Stimulated activated naive CD8-positive, alpha-beta T cell treated with anti-CD3 and anti-CD28 coated beads, Interleukin-15, Interleukin-2, amounts not matched to agents 100 U/mL and 50 U/mL, for 24 hours (primary cell): ENCODE measurements around the gene GPR155.
"Not testable (repeated sequence)": the region's sequence is repeated elsewhere in the genome, so short reads cannot be mapped to it uniquely, and the experiment has no call there.

ENCODE experiments used
- ATAC-seq: fragments of 150-1000 bp; cut with Tn5 transposase; one replicate; pipeline ENCODE4 v1.10.0; 2021
- DNase-seq: peaks from one replicate; pipeline ENCODE4 v3.0.0; 2021

Gene GPR155

DNA sequence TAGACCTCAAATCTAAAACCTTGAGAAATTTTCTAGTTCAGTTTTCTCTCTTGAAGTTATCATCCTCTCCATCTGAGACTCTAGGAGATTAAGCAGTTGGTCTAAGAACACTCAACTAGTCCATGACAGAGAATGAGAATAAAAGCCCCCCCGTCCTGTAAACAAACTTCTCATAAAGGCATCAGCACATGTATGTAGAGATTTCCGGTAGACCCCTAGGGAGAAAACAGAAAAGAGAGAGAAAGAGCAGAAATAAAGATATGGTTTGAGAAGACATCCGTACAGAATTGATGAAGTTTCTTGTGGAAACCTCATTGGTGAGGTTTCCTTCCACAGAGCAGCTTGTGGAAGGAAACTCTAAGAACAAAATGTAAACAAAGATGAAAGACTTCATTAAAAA is 3.2 kb upstream of the GPR155 start:
- no peak for DNase-seq
- ATAC-seq, result no peak

DNA sequence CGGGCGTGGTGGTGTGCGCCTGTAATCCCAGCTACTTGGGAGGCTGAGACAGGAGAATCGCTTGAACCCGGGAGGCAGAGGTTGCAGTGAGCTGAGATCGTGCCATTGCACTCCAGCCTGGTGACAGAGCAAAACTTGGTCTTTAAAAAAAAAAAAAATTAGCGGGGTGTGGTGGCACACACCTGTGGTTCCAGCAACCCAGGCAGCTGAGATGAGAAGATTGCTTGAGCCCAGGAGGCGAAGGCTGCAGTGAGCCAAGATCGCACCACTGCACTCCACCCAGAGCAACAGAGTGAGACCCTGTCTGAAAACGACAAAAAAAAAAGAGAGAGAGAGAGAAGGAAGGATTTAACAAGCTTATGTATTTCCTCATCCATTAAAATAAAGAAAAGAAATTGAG is 2.7 kb upstream of the GPR155 start:
- not testable (repeated sequence) for ATAC-seq, DNase-seq

DNA sequence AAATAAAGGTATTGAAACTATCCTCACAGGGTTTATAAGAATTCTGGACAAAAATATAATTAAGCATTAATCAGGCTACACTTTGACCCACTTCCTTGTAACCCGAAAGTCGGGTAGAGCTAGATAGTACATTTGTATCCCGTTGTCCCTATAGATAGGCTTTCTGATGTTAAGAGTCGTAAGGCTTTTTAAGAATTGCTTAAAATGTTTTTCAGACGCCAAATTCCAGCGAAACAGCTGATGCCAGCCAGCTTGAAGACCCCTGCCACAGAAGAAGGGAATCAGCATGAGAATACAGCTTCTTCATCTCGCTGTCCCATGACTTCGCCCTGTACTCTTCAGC is 962 bp upstream of the GPR155 start:
- no peak for DNase-seq
- ATAC-seq, result no peak

DNA sequence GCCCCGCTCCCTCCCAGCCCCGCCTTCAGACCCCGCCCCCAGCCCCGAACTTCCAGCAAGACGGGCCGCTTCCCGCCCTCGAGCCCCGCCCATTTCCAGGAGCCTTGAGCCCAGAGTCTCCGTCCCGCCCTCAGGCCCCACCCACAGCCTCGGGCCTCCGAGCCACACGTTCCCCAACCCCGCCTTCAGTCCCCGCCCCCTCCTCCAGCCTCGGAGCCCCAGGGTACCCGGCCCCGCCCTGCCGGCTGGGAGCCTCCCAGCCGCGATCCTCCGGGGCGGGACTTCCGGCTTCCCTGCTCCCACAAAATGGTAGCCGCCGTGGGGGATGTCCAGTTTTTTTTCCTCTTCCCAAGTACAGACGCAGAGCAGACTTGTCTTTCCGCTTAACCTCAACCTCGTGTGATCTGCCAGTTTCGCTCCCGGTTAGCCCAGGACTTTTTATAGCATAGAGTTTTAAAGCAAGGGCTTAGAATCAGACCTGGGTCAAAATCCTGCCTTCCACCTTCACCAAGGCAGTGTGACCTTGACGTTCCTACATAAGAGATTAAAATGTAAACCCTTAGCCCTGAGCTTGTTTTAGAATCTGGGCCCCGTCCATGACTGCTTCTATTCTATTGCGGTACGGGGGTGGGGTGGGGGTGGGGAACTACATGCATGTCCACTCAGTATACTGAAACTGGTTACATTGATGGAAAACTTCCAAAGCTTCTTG is 435 bp upstream of the GPR155 start:
- ATAC-seq (peak; percentile 96), DNase-seq (peak; percentile 100)

DNA sequence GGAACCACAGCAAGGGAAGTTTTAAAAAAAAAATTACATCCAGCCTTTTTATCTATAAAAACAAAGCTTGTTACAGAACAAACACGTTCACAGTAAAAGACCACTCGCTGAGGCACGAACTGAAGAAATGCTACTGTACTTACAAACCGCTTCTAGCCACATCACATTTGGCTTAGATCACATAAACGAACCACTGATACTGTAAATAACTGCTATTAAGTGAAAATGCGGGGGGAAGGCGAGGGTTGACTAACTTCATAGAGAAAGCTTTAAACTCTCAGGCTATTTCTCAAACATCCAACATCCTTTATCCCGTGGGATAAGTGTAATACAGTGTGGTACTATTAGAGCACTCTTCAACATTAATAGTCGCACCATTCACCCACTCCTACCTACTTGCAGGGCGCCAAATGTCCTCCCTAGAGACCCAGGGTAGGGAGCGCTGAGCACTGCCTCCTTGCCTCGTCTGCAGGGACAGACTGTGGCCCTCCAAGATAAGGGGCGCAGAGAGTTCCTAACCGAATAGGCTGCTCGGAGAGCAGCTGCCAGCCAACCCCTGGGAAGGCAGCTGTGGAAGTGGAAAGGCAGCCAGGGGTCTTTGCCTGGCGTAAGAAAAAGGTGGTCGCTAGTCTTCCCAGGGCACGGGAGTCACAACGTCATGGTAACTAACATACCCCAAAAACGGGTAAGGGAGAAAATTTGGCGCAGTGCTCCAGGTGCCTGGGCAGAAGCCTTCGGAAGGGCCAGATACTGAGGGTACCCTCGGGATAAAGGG is 854 bp downstream of the GPR155 start:
- ATAC-seq (peak; percentile 25), DNase-seq (peak; percentile 43)

DNA sequence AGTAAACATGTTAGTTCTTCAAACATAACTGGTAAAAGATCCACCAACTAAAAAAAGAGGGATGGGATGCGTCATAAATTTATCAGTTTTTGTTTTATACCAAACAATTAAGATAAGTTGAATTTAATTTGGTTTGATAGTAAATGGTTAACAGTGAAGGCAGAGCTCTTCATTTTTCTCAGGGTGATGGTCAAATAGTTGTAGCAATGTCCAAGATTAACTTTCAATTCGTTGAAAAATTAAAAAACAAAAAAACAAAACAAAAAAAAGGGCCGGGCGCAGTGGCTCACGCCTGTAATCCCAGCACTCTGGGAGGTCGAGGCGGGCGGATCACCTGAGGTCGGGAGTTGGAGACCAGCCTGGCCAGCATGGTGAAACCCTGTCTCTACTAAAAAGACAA is 1.8 kb downstream of the GPR155 start:
- not testable (repeated sequence) for ATAC-seq

DNA sequence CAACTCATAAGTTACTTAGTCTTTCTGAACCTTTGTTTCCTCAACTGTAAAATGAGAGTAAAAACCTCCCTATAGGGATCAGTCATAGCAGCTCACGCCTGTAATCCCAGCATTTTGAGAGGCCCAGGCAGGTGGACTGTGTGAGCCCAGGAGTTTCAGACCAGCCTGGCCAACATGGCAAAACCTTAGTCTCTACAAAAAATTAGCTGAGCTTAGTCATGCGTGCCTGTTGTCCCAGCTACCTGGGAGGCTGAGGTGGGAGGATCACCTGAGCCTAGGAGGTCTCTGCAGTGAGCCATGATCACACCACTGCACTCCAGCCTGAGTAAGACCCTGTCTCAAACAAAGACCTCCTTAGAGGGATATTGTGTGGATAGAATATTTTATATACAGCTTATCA is 2.3 kb downstream of the GPR155 start:
- no peak for ATAC-seq
- no peak for DNase-seq

More for the DNA sequence above, 1.8 kb downstream of the GPR155 start:
- not testable (repeated sequence) for DNase-seq

DNA sequence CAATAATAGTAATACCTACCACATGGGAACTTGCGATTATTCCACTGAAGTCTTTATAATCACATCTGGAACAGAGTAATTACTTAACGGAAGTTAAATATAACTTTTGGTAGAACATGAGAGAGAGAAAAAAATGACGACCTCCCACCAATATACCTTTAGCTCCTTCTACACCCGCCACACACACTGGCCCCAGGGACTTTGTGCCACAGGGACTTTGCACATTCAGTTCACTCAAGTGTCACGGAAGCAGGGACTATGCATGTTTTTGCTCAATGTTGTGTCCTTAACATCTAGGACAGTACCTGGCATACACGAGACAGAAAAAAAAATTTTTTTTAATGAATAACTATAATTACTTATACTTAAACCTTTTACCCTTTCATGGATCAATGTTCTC is 4.0 kb downstream of the GPR155 start:
- ATAC-seq, result no peak
- DNase-seq, result no peak

DNA sequence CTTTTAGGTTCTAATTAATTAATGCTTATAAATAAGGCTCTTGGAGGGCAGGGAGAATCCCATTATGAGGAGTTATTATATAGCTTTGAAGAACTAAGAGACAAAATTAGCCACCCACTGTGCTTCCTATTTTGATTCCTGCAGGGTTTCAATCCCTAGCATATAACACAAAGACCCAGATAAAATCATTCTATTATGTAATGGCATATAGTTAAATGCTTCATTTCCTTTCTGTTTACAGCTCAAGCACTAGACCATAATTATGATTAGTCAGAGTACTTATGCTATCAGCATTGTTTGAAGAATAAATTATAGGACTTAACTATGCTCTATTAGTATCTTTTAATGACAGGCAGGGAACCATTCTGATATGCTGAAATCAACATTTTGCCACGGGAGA is 9.1 kb downstream of the GPR155 start:
- no peak for ATAC-seq

DNA sequence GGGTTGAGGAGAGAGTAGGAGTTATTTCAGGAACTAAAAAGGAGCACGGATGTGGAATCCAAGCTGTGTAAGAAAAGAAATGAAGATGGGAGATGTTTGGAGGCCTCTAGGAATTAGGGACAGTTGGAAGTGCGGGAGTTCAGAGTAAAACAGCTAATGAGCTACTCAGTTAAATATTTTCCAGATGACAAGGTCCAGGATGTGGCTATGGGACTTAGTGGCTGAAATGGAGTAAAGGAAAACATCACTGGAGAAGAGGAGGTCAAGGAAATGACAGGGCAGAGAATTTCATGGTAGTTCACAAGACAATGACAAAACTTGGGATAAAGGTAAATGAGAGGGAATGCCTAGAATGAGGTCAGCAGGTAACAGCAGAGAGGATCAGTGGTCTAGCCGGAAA is 13.0 kb downstream of the GPR155 start:
- no peak for ATAC-seq
- no peak for DNase-seq

More for the DNA sequence above, 9.1 kb downstream of the GPR155 start:
- DNase-seq, result no peak

DNA sequence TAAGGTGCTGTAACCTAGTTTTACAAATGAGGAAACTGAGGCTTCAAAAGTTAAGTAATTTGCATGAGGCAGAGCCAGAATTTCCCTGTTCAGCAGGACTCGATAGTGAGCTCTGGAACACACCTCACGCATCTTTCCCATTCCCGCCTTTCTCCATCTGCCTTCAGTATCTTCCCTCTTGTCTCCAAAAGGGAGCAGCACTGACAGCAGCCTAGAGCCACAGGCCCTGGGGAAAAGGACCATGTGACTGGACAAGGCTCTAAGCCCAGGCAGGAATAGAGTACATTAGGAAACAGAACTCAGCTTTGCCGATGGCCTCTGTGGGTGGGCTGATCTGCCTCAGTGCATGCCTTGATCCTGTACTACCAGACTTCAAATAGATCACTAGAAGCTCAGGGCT is 21.5 kb downstream of the GPR155 start:
- ATAC-seq, result no peak
- no peak for DNase-seq

DNA sequence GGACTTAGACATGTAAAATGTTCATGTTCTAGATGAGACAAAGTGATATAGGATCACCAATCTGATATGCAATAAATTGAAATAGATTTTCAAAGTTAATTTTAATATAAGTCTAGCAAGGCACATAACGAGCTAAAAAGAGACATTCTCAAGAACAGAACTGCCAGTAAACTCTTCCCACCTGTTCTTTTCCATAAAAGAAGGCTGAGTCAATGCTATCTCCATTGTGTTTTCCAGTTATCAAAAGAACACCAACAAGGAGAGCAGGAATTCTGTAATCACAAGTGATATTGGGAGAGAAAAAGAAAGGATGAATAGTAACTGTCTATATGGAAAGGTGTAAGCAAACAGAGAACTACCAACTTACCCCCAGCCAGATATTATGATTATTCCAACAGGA is 25.6 kb downstream of the GPR155 start:
- ATAC-seq, result no peak
- DNase-seq, result no peak

DNA sequence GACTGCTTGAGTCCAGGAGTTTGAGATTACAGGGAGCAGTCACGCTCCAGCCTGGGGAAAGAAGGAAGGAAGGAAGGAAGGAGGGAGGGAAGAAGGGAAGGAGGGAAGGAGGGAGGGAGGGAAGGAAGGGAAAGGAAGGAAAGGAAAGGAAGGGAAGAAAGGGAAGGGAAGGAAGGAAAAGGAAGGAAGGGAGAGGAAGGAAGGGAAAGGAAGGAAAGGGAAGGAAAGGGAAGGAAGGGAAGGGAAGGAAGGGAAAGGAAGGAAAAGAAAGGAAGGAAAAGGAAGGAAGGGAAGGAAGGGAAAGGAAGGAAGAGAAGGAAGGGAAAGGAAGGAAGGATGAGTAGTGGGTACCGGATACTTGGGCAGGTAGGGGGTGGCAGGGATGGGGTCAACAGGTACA is 32.3 kb downstream of the GPR155 start:
- DNase-seq, result no peak
- no peak for ATAC-seq

DNA sequence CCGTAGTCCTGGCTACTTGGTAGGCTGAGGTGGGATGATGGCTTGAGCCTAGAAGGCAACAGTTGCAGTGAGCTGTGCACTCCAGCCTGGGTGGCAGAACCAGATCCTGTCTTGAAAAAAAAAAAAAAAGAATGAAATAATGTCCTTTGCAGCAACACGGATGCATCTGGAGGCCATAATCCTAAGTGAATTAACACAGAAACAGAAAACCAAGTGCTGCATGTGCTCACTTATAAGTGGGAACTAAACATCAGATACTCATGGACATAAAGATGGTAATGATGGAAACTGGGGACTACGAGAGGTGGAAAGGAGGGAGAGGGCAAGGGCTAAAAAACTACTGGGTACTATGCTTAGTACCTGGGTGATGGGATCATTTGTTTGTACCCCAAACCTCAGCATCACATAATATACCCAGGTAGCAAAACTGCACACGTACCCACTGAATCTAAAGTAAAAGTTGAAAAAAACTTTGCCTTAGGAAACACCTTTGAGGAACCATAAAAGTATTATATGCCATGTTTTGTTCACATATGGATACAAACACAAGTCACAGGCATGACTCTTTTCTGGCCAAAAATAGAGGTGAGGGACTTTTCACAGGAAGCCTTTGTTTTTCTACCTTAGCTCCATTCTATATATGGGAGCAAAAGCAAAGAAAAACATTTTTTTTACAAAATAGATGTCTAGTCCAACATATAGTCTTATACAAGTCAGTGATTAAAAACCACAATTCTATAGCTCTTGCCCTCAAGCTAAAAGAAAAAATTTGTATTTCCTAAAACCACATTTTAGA is 36.6 kb downstream of the GPR155 start:
- ATAC-seq, result no peak
- DNase-seq, result no peak

DNA sequence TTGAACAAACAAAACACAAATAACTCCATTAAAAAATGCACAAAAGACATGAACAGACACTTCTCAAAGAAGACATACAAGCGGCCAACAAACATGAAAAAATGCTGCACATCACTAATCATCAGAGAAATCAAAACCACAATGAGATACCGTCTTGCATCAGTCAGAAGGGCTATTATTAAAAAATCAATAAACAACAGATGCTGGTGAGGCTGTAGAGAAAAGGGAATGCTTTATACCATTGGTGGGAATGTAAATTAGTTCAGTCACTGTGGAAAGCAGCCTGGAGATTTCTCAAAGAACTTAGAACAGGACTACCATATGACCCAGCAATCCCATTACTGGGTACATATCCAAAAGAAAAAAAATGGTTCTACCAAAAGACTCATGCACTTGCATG is 37.8 kb downstream of the GPR155 start:
- ATAC-seq (no peak), DNase-seq (no peak)

DNA sequence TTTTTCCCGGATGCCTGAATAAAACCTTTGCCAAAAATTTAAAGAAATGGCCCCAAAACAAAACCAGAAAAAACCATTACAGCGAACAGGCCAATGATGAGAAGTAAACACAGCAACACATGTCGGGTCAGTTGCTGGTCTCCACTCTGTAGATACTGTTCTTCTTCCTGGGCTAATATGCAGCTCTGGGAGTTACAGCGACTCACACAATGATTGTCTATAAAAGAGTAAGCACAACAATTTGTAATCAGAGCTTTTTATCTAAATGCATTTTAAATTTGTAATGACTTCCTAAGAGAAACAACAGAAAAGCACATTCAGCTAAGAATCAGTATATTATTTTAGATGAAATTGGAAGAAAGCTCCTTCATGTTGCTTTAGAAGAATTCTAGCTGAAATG is 40.3 kb downstream of the GPR155 start:
- no peak for DNase-seq
- no peak for ATAC-seq

DNA sequence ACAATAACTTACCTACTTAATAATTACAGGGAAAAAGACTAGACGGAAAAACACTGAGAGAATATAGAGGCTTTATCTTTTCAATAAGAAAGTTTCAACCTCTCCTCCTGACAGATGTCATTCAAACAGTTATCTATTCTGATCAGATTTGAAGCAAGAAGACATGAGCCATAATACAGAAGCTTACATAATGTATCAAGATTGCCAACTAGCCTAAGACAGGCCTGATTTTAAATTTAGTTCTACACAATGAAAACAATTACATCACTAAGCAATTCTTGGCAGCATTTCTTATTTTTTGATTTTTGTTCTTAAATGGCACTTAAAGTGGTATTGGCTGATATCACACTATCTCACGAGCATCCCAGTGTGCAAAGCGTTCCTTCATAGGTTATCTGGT is 41.6 kb downstream of the GPR155 start:
- ATAC-seq (no peak), DNase-seq (no peak)

DNA sequence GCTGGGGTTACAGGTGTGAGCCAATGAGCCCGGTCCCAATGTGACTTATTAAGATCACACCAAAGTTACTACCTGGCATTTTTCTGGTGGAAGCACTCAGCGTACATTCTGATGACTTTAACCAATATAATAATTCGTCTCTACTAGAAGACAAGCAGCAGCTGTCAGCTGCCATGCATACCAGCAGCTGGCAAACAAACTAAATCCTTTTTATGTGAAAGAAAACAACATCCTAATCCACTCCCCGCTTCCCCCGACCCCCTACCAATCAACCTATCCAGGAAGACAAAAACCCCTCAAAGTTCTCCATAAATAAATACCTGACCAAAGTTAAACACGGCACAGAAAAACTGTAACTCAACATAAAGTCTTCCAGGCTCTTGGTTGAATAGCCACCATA is 42.1 kb downstream of the GPR155 start:
- no peak for ATAC-seq

DNA sequence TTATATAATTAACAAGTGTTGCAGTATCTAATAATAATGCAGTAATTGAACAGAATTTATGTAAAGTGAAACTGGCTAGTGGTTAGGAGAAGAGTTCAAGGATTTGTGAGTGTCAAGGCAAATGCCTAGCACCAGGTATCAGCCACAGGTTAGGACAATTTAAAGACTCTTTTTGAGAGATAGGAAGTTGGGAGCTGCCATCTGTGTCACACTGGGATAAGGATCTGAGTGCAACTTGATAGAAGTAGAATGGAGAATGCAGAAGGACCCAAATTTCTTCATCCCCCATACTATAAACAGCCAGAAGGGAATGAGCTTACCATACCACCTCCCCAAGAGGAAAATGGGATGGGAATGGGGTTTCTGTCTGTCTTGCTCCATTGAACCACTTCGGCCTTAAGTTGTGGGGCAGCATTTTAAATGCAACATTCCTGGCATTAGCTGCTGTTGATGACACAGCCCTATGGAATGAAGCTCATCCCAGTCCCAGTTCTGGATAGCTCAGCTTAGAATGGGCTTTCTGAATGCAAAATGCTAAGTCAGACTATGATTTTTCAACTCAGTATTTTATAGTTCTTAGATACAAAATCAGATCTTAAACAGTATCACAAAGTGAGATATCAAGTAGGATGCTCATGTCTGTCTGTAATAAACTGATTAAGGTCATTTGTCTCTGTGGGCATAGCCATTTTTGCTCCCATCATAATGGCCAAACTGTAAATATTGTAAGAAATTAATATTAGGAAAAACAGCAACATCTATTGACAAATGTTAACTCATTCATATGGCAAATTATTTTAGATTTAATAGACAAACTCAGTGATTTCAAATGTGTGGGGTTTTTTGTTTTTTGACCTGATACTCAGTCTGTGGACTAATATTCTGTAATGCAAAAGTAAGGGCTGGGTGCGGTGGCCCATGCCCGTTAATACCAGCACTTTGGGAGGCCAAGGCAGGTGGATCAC is 44.0 kb downstream of the GPR155 start:
- no peak for DNase-seq
- ATAC-seq, result no peak

More for the DNA sequence above, 42.1 kb downstream of the GPR155 start:
- DNase-seq, result no peak

DNA sequence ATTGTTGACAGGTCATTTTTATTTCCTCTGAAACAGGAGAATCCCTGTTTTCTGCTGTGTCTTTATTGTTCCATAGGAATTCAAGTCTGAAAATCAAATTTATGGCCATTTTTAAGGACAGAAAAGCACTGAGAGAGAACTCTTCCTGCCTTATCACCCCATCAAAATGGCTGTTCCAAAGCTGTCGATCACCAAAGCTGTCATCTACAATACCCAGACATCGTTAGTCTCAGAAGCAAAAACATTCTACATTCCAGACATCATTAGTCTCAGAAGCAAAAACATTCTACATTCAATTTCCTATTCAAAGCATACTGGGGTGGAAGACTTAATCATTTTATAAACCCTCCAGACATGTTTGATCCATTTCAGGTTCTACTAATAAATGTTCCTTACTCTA is 46.9 kb downstream of the GPR155 start:
- no peak for ATAC-seq
- no peak for DNase-seq

DNA sequence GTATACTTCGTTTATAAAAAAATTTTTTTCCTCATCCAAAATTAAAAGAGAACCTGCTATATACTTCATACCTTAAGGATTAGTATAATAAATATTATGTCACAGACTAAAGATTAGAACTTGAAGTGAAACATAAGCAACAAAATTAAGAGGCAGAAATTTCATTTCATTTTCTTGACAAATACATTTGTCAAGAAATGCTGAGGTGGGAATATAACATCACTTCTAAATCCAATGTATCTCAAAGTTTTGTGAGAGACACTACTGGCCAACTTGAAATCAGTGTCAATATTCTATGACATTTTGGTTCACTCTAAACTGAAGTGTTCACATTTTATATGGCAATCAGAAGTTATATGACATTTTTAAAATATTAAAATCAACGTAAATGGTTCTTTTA is 47.5 kb downstream of the GPR155 start:
- no peak for DNase-seq
- no peak for ATAC-seq
